ENCODE data around the gene PAN3. TPM values are rescaled to one million over a fixed set of nuclear protein-coding genes. Genes with fewer than 3 reads are reported as not detected.

Gene PAN3
- total RNA-seq, 2 experiments from 2014 or later: 30.9 to 32.9 TPM

DNA sequence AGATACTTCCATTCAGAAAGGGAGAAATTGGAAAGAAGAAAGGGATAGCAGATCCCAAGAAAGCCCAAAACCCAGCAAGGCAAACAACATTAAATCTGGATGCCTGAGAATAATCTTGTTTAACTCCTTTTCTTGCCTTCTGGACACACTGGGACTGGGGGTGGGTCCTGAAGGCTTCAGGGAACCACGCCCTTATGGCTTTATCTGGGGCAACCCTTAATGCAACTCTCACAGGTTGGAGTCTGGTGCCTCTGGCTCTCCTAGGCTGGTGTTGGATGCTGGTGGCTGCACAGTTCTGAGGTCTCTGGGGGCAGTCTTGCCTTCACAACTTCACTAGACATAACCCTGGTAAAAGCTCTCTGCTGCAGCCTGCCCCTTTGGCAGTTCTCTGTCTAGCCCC is 27.9 kb downstream of the PAN3 start:
- no peak overlapping the region for H3K4me3 Mint-ChIP-seq
- POLR2A ChIA-PET: no interaction called here
- ATAC-seq: no peak
- peaks cover 39% of the 10 kb centered on the region for H3K4me1 Mint-ChIP-seq (ENCODE audit: low read depth)
- intact Hi-C loops (cut with micrococcal nuclease): no loop called here
- CTCF ChIA-PET: no interaction called here
- H3K27me3 Mint-ChIP-seq: no peaks in the 10 kb centered on the region
- TF ChIP-seq, protein P1, sequence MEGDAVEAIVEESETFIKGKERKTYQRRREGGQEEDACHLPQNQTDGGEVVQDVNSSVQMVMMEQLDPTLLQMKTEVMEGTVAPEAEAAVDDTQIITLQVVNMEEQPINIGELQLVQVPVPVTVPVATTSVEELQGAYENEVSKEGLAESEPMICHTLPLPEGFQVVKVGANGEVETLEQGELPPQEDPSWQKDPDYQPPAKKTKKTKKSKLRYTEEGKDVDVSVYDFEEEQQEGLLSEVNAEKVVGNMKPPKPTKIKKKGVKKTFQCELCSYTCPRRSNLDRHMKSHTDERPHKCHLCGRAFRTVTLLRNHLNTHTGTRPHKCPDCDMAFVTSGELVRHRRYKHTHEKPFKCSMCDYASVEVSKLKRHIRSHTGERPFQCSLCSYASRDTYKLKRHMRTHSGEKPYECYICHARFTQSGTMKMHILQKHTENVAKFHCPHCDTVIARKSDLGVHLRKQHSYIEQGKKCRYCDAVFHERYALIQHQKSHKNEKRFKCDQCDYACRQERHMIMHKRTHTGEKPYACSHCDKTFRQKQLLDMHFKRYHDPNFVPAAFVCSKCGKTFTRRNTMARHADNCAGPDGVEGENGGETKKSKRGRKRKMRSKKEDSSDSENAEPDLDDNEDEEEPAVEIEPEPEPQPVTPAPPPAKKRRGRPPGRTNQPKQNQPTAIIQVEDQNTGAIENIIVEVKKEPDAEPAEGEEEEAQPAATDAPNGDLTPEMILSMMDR (IDR thresholded peaks at IDR 0.05): no peak
- H3K36me3 Mint-ChIP-seq (ENCODE audit: low read depth): peaks cover 13% of the 10 kb centered on the region
- H3K9me3 Mint-ChIP-seq: peaks cover 2% of the 10 kb centered on the region
- no peak overlapping the region for H3K27ac Mint-ChIP-seq
- no peak for DNase-seq

DNA sequence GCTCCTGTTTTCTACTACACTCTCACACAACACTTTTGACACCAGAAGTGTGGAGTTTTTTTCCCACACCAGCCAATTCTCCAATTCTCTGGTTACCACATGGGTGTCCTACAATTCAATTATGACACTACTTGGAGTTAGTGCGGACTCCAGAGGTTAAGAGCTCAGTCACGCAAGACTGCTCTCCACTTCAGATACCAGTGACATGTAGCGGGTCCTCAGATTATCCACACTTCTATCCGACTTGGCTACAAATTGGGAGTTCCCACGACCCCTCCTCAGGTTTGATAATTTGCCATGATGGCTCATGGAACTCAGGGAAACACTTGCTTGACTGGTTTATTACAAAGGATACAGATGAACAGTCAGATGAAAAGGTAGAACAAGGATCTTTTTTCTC is 32.9 kb downstream of the PAN3 start:
- Mint-ChIP-seq H3K9me3 (no peaks in the 10 kb centered on the region), H3K27ac (no peak overlapping the region), H3K36me3 (ENCODE audit: low read depth) (peaks cover 25% of the 10 kb centered on the region), H3K4me1 (ENCODE audit: low read depth) (peaks cover 38% of the 10 kb centered on the region), H3K4me3 (no peak overlapping the region), H3K27me3 (no peaks in the 10 kb centered on the region)
- TF ChIP-seq, protein P1 (IDR thresholded peaks at IDR 0.05): no peak
- CTCF ChIA-PET: no interaction called here
- POLR2A ChIA-PET: no interaction called here
- ATAC-seq (no peak), DNase-seq (no peak)
- intact Hi-C loops (cut with micrococcal nuclease): no loop called here

DNA sequence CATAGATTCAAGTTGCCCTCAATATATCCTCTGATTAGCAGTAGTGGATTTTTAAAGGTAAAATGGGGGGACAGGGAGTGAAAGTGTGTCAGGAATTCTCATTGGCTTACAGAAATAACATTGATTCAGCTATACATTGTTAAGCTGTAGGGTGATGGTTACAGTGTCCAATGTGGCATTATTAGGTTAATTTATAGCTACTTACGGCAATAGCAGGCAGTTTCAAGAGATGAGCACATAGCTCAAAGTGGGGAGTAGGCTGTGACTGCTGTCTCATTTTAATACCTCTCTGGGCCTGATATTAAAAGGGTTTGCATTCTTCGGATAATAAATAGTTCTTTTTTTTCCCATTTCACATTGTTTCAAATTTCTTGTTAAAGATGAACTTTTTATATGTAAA is 34.6 kb downstream of the PAN3 start:
- Mint-ChIP-seq H3K9me3 (no peaks in the 10 kb centered on the region), H3K27ac (no peak overlapping the region), H3K4me1 (ENCODE audit: low read depth) (peaks cover 34% of the 10 kb centered on the region), H3K4me3 (no peak overlapping the region), H3K36me3 (ENCODE audit: low read depth) (peaks cover 32% of the 10 kb centered on the region), H3K27me3 (no peaks in the 10 kb centered on the region)
- CTCF ChIA-PET: interaction anchor here (1.0 kb wide), 1 partner anchor 9 kb away, joined by 3 read pairs; no protein-coding TSS in a partner anchor
- DNase-seq: no peak
- intact Hi-C loops (cut with micrococcal nuclease): no loop called here
- TF ChIP-seq, protein P1 (IDR thresholded peaks at IDR 0.05): no peak
- no peak for ATAC-seq
- POLR2A ChIA-PET: no interaction called here

- peaks cover 31% of the 10 kb centered on the region for H3K4me1 Mint-ChIP-seq (ENCODE audit: low read depth)
- peak overlapping the region; percentile 35 for H3K27ac Mint-ChIP-seq
- intact Hi-C loops (cut with micrococcal nuclease): no loop called here
- TF ChIP-seq, protein P1 (IDR thresholded peaks at IDR 0.05): no peak
- no peaks in the 10 kb centered on the region for H3K9me3 Mint-ChIP-seq
- H3K36me3 Mint-ChIP-seq (ENCODE audit: low read depth): peaks cover 34% of the 10 kb centered on the region
- CTCF ChIA-PET: no interaction called here
- no peaks in the 10 kb centered on the region for H3K27me3 Mint-ChIP-seq
- POLR2A ChIA-PET: interaction anchor here (0.6 kb wide), 1 partner anchor 133 kb away, joined by 3 read pairs; no protein-coding TSS in a partner anchor
- DNase-seq: no peak
- ATAC-seq: no peak
- no peak overlapping the region for H3K4me3 Mint-ChIP-seq
Measured at GRCh38 chr13:28173793-28174192, 35.4 kb downstream of the PAN3 start.

- intact Hi-C loops (cut with micrococcal nuclease): no loop called here
- H3K27me3 Mint-ChIP-seq: no peaks in the 10 kb centered on the region
- peaks cover 36% of the 10 kb centered on the region for H3K36me3 Mint-ChIP-seq (ENCODE audit: low read depth)
- ATAC-seq (no peak), DNase-seq (no peak)
- H3K4me3 Mint-ChIP-seq: no peak overlapping the region
- H3K9me3 Mint-ChIP-seq: peaks cover 2% of the 10 kb centered on the region
- H3K27ac Mint-ChIP-seq: no peak overlapping the region
- H3K4me1 Mint-ChIP-seq (ENCODE audit: low read depth): peaks cover 42% of the 10 kb centered on the region
- CTCF ChIA-PET: no interaction called here
- POLR2A ChIA-PET: no interaction called here
- TF ChIP-seq, protein P1 (IDR thresholded peaks at IDR 0.05): no peak
Measured at GRCh38 chr13:28177327-28177726, 39.0 kb downstream of the PAN3 start.

Measured in activated CD8-positive, alpha-beta T cell treated with anti-CD3 and anti-CD28 coated beads for 36 hours (primary cell).